ENCODE data around the gene RTP5. TPM values are rescaled to one million over a fixed set of nuclear protein-coding genes. Genes with fewer than 3 reads are reported as not detected.
"Not testable (repeated sequence)": the region's sequence is repeated elsewhere in the genome, so short reads cannot be mapped to it uniquely, and the experiment has no call there.

Gene RTP5
- not detected in 2 replicates for total RNA-seq
- polyA plus RNA-seq, result not detected in 2 replicates
- polyA plus RNA-seq (2011; cell fraction: cytosol; rRNA removed), result not detected in 2 replicates
- polyA plus RNA-seq (2011; cell fraction: nucleus; rRNA removed), result not detected in 2 replicates
- not detected in 2 replicates for polyA plus RNA-seq (2012)
- polyA minus RNA-seq, result not detected in 2 replicates
- polyA minus RNA-seq (2011; cell fraction: cytosol; rRNA and poly(A)+ RNA removed), result not detected
- not detected in 2 replicates for polyA minus RNA-seq (2011; cell fraction: nucleus; rRNA and poly(A)+ RNA removed)
- not detected for Bru-seq, nascent RNA
- BruChase-seq, experiment 1, labeled RNA remaining after a 6-hour chase, result not detected
- not detected for BruChase-seq, experiment 2, labeled RNA remaining after a 2-hour chase
- long read RNA-seq, result 0 reads

- intact Hi-C loops (cut with micrococcal nuclease), result no loop called here
- Histone ChIP-seq H4K20me1 (replicated peaks; ENCODE audit: control insufficient read depth, extremely low read depth, insufficient read depth, low read length) (no peaks in the 10 kb centered on the region), H3K36me3 (ENCODE audit: control insufficient read depth in 2 of 2, extremely low read depth in 1 of 2, insufficient read depth in 2 of 2, low read length in 2 of 2) (no peaks in the 10 kb centered on the region), H3K27me3 (ENCODE audit: control insufficient read depth in 2 of 2, insufficient read depth in 2 of 2, low read length in 2 of 2) (peaks cover 0 to 5% of the 10 kb centered on the region in 2 experiments), H3K9me1 (replicated peaks; ENCODE audit: control insufficient read depth, extremely low read depth, insufficient read depth, low read length) (no peaks in the 10 kb centered on the region), H2AFZ (ENCODE audit: low read depth, low read length) (no peak within 1 kb of the TSS), H3K27ac (ENCODE audit: insufficient read depth, low read depth, low read length) (no peak within 1 kb of the TSS), H3K4me3 (replicated peaks in 1 of 3; ENCODE audit: insufficient read depth in 1 of 3, low read depth in 1 of 3, low read length in 3 of 3) (no peak within 1 kb of the TSS), H3K9ac (replicated peaks; ENCODE audit: extremely low read depth, insufficient read depth, low read length) (no peak within 1 kb of the TSS), H3K79me2 (ENCODE audit: control insufficient read depth, insufficient read depth, low read length) (no peaks in the 10 kb centered on the region), H3K4me2 (ENCODE audit: insufficient read depth, low read length) (no peak within 1 kb of the TSS), H3K4me1 (ENCODE audit: control insufficient read depth, extremely low read depth, insufficient read depth, low read length) (no peaks in the 10 kb centered on the region), H3K9me3 (replicated peaks; ENCODE audit: control insufficient read depth, insufficient read depth, low read length) (no peaks in the 10 kb centered on the region)
- ChIA-PET CTCF (interaction anchor here (0.7 to 1.5 kb wide), 7 partner anchors 9 to 183 kb away, joined by 3 to 8 read pairs (median 4); partner anchors contain the start of gene DTYMK), POLR2A (no interaction called here)
- no peak for FAIRE-seq
- dilution Hi-C loops (cut with MboI; ENCODE audit: extremely low pct_ligation_motif_present, low sequenced_read_pairs), result no loop called here
- TF ChIP-seq JUN (IDR thresholded peaks at IDR 0.05; ENCODE audit: borderline replicate concordance, insufficient read depth, insufficient read length, low read depth), result no peak
- no peak for TF ChIP-seq EZH2 (IDR thresholded peaks at IDR 0.05; ENCODE audit: borderline replicate concordance, low read depth, low read length, severe bottlenecking)
- no peak for TF ChIP-seq MAX (IDR thresholded peaks at IDR 0.05; ENCODE audit: insufficient read depth, insufficient read length)
- TF ChIP-seq FOS (IDR thresholded peaks at IDR 0.05; ENCODE audit: borderline replicate concordance, insufficient read depth, low read length), result no peak
- TF ChIP-seq GATA2 (IDR thresholded peaks at IDR 0.05; ENCODE audit: insufficient read depth, insufficient read length, low read depth, low read length), result no peak
- no peak for TF ChIP-seq MYC (IDR thresholded peaks at IDR 0.05; ENCODE audit: low read depth, low read length)
- no peak for TF ChIP-seq POLR2AphosphoS5 (IDR thresholded peaks at IDR 0.05; ENCODE audit: insufficient read depth, low read depth, low read length)
- TF ChIP-seq POLR2A (IDR thresholded peaks at IDR 0.05; ENCODE audit: low read depth, low read length), result no peak
- no peak for TF ChIP-seq CTCF (IDR thresholded peaks at IDR 0.05; ENCODE audit: extremely low read depth in 1 of 2, insufficient read depth in 1 of 2, low read depth in 1 of 2, low read length in 2 of 2)
- no TSS peak for BruUV-seq (replicated peaks)
- no peak for DNase-seq (ENCODE audit: low read depth, low spot score)
Observed at GRCh38 chr2:241869087-241869961, at the start of gene RTP5. TSS of gene RTP5 (plus strand) at chr2:241869729. CDS start at chr2:241869757, 28 bp downstream.

- H4K20me1 ChIP-seq (replicated peaks; ENCODE audit: control insufficient read depth, extremely low read depth, insufficient read depth, low read length); H3K36me3 ChIP-seq (ENCODE audit: control insufficient read depth in 2 of 2, extremely low read depth in 1 of 2, insufficient read depth in 2 of 2, low read length in 2 of 2); dilution Hi-C loops (cut with MboI; ENCODE audit: extremely low pct_ligation_motif_present, low sequenced_read_pairs); CTCF ChIA-PET; H3K9me3 ChIP-seq (replicated peaks; ENCODE audit: control insufficient read depth, insufficient read depth, low read length); H2AFZ ChIP-seq (ENCODE audit: low read depth, low read length); BruUV-seq (replicated peaks); intact Hi-C loops (cut with micrococcal nuclease); DNase-seq (ENCODE audit: low read depth, low spot score); H3K79me2 ChIP-seq (ENCODE audit: control insufficient read depth, insufficient read depth, low read length); H3K27me3 ChIP-seq (ENCODE audit: control insufficient read depth in 2 of 2, insufficient read depth in 2 of 2, low read length in 2 of 2); H3K4me1 ChIP-seq (ENCODE audit: control insufficient read depth, extremely low read depth, insufficient read depth, low read length); FAIRE-seq; H3K27ac ChIP-seq (ENCODE audit: insufficient read depth, low read depth, low read length); H3K4me3 ChIP-seq (replicated peaks in 1 of 3; ENCODE audit: insufficient read depth in 1 of 3, low read depth in 1 of 3, low read length in 3 of 3); H3K4me2 ChIP-seq (ENCODE audit: insufficient read depth, low read length); H3K9me1 ChIP-seq (replicated peaks; ENCODE audit: control insufficient read depth, extremely low read depth, insufficient read depth, low read length); POLR2A ChIA-PET; H3K9ac ChIP-seq (replicated peaks; ENCODE audit: extremely low read depth, insufficient read depth, low read length): not testable (repeated sequence)
Observed at GRCh38 chr2:241819947-241820624, 49.4 kb upstream of the RTP5 start.
